H1 (cell line): ENCODE data around the gene DCAF8. TPM values are rescaled to one million over a fixed set of nuclear protein-coding genes. Genes with fewer than 3 reads are reported as not detected.

Experiments used
- EGR1 ChIP-seq: IDR thresholded peaks from 2 replicates; pipeline ENCODE4 v1.6.1; 2011; ENCODE audit warnings: low read depth, low read length, borderline replicate concordance
- FOSL1 ChIP-seq: IDR thresholded peaks from 2 replicates; pipeline ENCODE4 v1.6.1; 2011; ENCODE audit warnings: mild to moderate bottlenecking, low read depth, low read length, moderate library complexity; ENCODE audit not compliant: insufficient read depth
- GABPA ChIP-seq: IDR thresholded peaks from 2 replicates; pipeline ENCODE4 v1.6.1; 2011; ENCODE audit warnings: mild to moderate bottlenecking, low read length, moderate library complexity, borderline replicate concordance; ENCODE audit not compliant: insufficient read depth
- KDM1A ChIP-seq: fragments of 200-600, 300-600 bp; sonication (generic); IDR thresholded peaks from 2 replicates; pipeline ENCODE4 v1.7.1; 2016; ENCODE audit warnings: mild to moderate bottlenecking, low read length, borderline replicate concordance
- PHF8 ChIP-seq: fragments of 200-600 bp; sonication (generic); conservative IDR thresholded peaks from 2 replicates; pipeline ENCODE4 v1.7.1; 2012; ENCODE audit warnings: low read depth, mild to moderate bottlenecking, inconsistent platforms, low read length, moderate library complexity
- RFX5 ChIP-seq: IDR thresholded peaks from 2 replicates; pipeline ENCODE4 v1.6.1; 2011; ENCODE audit warnings: low read depth, low read length, improper control_type of control experiment, borderline replicate concordance
- ZNF274 ChIP-seq: IDR thresholded peaks from 2 replicates; pipeline ENCODE4 v1.7.0; 2012; ENCODE audit warnings: low read length, borderline replicate concordance; ENCODE audit errors: extremely low read depth
- polyA plus RNA-seq, 7 experiments: library from polyadenylated mRNA; depleted of rRNA in 3 of 7; stranded (reverse) in 5 of 7; unstranded in 2 of 7; fragments of >200 nt in 5 of 7; fragments of 200-250 nt in 2 of 7; gene quantifications; 1 replicate in 5 of 7; 2 replicates in 1 of 7; 4 replicates in 1 of 7; pipeline versions ENCODE4 v1.2.1 to v1.2.3, GENCODE V29; 2011 to 2013; ENCODE audit warnings: missing spikeins in 2 of 7, mixed read lengths in 2 of 7
- total RNA-seq: library from RNA; stranded (reverse); fragmentation: NEBNext Ultra II Directional; extraction: Animal tissue kit (Norgen Biotek cat#: 25700); gene quantifications from 2 replicates; pipeline ENCODE4 v1.2.1, GENCODE V29; 2021

The DCAF8 gene
- total and polyA plus RNA-seq, 2 of the 8 experiments (the other 6 are each of a cell fraction or from before 2014, with no cell fraction given) = 68.2 to 110 TPM

DNA sequence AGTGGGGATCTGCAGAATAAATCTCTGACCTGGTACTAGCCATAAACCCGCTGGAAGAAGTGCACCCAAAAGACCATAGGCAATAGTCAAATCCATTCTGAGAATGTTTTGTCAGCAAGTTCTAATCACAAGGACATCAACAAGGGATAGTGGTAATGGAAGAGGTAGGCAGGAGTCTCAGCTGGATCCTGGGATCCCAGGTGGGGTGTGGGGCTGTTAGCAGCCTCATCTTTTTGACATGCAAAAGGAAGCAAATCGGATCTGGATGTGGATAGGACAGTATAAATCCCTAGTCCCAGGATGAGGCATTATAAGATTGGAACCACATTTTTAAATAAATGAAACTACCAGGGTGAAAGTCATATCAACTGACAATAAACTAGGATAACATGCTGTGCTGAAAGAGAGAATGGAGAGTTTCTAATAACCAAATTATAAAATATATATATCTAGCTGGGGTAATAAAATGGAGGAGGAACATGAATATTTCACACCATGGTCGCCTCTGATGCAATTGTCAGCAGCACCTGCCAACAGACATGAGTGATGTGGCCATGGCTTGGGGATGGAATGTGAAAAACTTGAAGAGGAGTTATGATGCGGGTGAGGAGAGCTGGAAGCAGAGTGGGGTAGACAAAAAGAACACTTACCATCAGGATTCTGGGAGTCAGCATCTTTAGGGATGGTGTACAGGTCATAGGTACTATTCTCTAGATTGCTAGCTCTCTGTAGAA is 46.3 kb upstream of the DCAF8 start (continued):
- TF ChIP-seq KDM1A = no peak
- no peak for TF ChIP-seq PHF8
- TF ChIP-seq FOSL1 = no peak
- TF ChIP-seq EGR1 = no peak
- TF ChIP-seq GABPA = no peak
- no peak for TF ChIP-seq ZNF274
- TF ChIP-seq RFX5 = no peak
- TF ChIP-seq, all 59 proteins: peak for 0
